Small intestine (tissue), 7 donors: Measurements from ENCODE around the gene NEDD8. TPM values are rescaled to one million over a fixed set of nuclear protein-coding genes. Genes with fewer than 3 reads are reported as not detected.

Source experiments
- DNase-seq, 2 donors: peaks; one replicate each; pipeline versions ENCODE4 v3.0.0 to v3.0.0-alpha.2; 2013
- FAIRE-seq: peaks from 2 replicates; lab custom pipeline; 2012; peaks lifted over from hg19 to GRCh38; lab: Jason Lieb, UNC
- H3K27ac ChIP-seq, 3 donors: one replicate each; pipeline ENCODE4 v1.5.1; 2013; ENCODE audit warnings: low read length in 2 of 3, mild to moderate bottlenecking in 2 of 3, control low read depth in 1 of 3, inconsistent platforms in 1 of 3, low read depth in 1 of 3, moderate library complexity in 1 of 3
- H3K27me3 ChIP-seq, 3 donors: one replicate each; pipeline ENCODE4 v1.6.1; 2013; ENCODE audit warnings: low read length in 3 of 3, inconsistent platforms in 1 of 3; ENCODE audit not compliant: control insufficient read depth in 3 of 3, insufficient read depth in 3 of 3
- H3K36me3 ChIP-seq, 3 donors: one replicate each; pipeline ENCODE4 v1.6.1; 2013; ENCODE audit warnings: low read length in 3 of 3, inconsistent platforms in 1 of 3, low read depth in 1 of 3, mild to moderate bottlenecking in 1 of 3, moderate library complexity in 1 of 3; ENCODE audit not compliant: control insufficient read depth in 3 of 3, insufficient read depth in 2 of 3
- H3K4me1 ChIP-seq, 3 donors: one replicate each; pipeline ENCODE4 v1.6.1; 2013; ENCODE audit warnings: low read length in 2 of 3, inconsistent platforms in 1 of 3, low read depth in 1 of 3, mild to moderate bottlenecking in 1 of 3, moderate library complexity in 1 of 3; ENCODE audit not compliant: control insufficient read depth in 3 of 3, insufficient read depth in 2 of 3
- H3K4me3 ChIP-seq, 3 donors: one replicate each; pipeline ENCODE4 v1.5.1; 2013; ENCODE audit warnings: low read length in 3 of 3, control low read depth in 1 of 3, inconsistent platforms in 1 of 3, low read depth in 1 of 3, mild to moderate bottlenecking in 1 of 3, moderate library complexity in 1 of 3
- H3K9me3 ChIP-seq, 2 donors: one replicate each; pipeline ENCODE4 v1.6.1; 2013; ENCODE audit warnings: low read depth in 1 of 2, low read length in 1 of 2; ENCODE audit not compliant: control insufficient read depth in 2 of 2, insufficient read depth in 1 of 2
- whole genome bisulfite sequencing, 3 donors: extraction: QIAGEN DNeasy Blood & Tissue Kit; methylation state at CpG; one replicate each; pipeline ENCODE4 v1.1.7; 2013; 5-methylcytosine and 5-hydroxymethylcytosine counted together
- polyA plus RNA-seq, 4 donors: library from polyadenylated mRNA; stranded (reverse) in 3 of 4; unstranded in 1 of 4; fragments of 200-250 nt in 3 of 4; fragments of 120-200 nt in 1 of 4; gene quantifications; one replicate each; pipeline versions ENCODE4 v1.2.1 to v1.2.3, GENCODE V29; 2013
- donor health status: healthy with polysubstance abuse.
- donor health status: control.
- donor health status: control.
- donor health status: Bipolar disorder and iron deficiency.
- donor health status: healthy.

The NEDD8 gene
- polyA plus RNA-seq, 4 donors, result 182 to 225 (median 205) TPM

DNA sequence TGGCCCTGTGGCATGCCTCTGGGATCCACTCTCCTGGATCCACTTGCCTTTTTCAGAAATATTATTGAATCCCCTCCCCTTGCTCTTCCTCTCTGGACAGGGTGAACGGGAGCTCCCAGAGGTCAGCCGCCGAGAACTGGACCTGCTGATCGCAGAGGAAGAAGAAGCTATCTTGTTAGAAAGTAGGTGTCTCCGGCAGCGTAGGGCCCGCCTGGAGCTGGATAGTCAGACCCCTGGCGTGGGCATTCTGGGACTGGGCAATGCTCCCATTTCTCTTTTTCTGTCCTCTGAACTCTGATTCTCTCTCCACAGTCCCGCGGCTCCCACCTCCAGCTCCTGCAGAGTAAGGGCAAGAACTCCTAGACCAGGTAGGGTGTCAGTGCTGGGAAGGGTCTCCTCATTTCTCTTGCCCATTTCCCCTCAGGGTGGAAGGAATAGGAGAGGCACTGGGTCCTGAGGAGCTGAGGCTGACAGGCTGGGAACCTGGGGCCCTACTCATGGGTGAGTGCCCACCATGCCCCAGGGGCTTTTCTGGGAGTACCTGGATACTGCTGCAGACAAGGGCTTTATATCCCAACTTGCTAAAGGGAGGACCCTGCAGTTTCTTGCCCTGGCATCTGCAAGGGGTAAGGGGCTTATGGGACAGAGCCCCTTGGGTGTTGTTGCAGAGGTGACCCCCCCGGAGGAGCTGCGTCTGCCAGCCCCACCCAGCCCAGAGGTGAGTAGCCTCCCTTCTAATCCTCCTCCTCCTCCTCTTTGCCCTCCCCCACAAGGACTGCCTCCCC is 54.9 kb downstream of the NEDD8 start:
- H3K36me3 ChIP-seq, result peaks cover 18 to 94% (median 20%) of the 10 kb centered on the region in 3 donors
- no peak for FAIRE-seq

DNA sequence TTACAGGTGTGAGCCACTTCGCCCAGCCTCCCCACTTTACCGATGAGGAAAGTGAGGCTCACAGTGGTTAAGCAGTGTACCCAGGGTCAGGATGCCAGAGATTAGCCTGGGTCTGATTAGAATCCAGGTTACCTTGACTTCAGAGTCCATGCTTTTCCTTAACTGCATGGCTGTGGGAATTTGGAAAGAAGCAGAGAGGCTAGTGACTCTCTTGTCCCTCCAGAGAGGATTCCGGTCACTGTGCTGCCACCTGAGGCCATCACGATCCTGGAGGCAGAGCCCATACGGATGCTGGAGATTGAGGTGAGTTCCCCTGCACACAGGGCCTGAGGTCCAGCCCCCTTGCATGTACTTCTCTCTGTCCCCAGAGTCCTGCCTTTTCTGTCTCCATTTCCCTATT is 55.6 kb downstream of the NEDD8 start:
- H3K36me3 ChIP-seq, result peaks cover 18 to 88% (median 20%) of the 10 kb centered on the region in 3 donors
- DNase-seq, result no peak
- H3K4me1 ChIP-seq, result peaks cover 0 to 68% (median 0%) of the 10 kb centered on the region in 3 donors
- FAIRE-seq, result no peak
- peak overlapping the region in 1 of 3 donors; percentile 35 for H3K27ac ChIP-seq
- H3K27me3 ChIP-seq, result no peaks in the 10 kb centered on the region
- no peak overlapping the region for H3K4me3 ChIP-seq
- 96 to 99% (median 96%) methylated on average over 5 of the region's 5 CpGs for WGBS, 3 donors
- no peaks in the 10 kb centered on the region for H3K9me3 ChIP-seq

More for the DNA sequence above, 54.9 kb downstream of the NEDD8 start:
- Histone ChIP-seq H3K27ac (peak overlapping the region in 1 of 3 donors; percentile 35), H3K4me1 (peaks cover 0 to 74% (median 0%) of the 10 kb centered on the region in 3 donors), H3K4me3 (no peak overlapping the region), H3K27me3 (no peaks in the 10 kb centered on the region), H3K9me3 (no peaks in the 10 kb centered on the region)
- 81 to 95% (median 92%) methylated on average over 12 of the region's 12 CpGs for WGBS, 3 donors
- no peak for DNase-seq

DNA sequence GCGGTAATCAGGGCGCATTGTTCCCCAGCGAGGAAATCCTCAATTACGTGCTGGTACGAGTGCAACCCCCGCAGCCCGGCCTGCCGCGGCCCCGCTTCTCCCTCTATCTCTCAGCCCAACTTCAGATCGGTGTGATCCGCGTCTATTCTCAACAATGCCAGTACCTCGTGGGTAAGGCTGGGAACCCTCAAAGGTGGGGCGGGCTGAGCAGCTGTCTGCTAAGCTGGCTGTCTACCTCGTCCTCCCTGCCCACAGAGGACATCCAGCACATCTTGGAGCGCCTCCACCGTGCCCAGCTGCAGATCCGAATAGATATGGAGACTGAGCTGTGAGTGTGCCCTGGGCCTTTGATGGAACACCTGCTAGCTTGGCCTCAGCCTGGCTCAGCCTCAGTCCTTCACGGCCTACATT is 59.3 kb downstream of the NEDD8 start:
- FAIRE-seq, result no peak
- Histone ChIP-seq H3K4me1 (peaks cover 0 to 41% (median 0%) of the 10 kb centered on the region in 3 donors), H3K4me3 (peak overlapping the region in 1 of 3 donors; percentile 71), H3K27me3 (no peaks in the 10 kb centered on the region), H3K9me3 (no peaks in the 10 kb centered on the region), H3K27ac (peak overlapping the region in 1 of 3 donors; percentile 78), H3K36me3 (peaks cover 11 to 60% (median 15%) of the 10 kb centered on the region in 3 donors)
- 65 to 78% (median 74%) methylated on average over 19 to 20 of the region's 20 CpGs for WGBS, 3 donors
- no peak for DNase-seq

DNA sequence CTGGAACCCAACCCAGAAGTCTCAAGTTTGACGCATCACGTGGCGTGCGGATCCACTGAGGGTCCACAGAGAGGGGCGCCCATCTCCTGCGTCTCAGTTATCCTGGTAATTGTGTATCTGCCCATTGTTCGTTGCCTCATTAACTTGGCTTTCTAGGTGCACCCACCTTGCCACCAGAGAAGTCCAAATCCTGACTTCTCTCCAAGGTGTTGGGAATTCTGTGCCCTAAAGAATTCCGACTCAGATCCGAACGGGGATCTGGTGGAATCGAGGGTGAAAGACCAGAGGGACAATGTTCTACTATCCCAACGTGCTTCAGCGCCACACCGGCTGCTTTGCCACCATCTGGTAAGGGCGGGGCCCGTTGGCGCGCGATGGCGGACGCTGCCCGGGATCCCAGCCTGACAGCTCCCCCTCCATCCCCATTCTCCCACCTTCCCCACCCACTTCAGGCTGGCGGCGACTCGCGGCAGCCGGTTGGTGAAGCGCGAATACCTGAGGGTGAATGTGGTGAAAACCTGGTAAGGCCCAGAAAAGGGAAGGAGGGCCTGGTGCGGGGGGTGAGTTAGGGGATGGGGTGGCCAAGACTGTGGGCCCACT is 59.8 kb downstream of the NEDD8 start:
- Histone ChIP-seq H3K9me3 (no peaks in the 10 kb centered on the region), H3K4me1 (peaks cover 0 to 36% (median 0%) of the 10 kb centered on the region in 3 donors), H3K36me3 (peaks cover 7 to 58% (median 10%) of the 10 kb centered on the region in 3 donors), H3K27ac (peak overlapping the region in 2 of 3 donors; percentile 67 to 78), H3K4me3 (peak overlapping the region in 2 of 3 donors; percentile 18 to 71), H3K27me3 (no peaks in the 10 kb centered on the region)
- no peak for FAIRE-seq
- peak in 1 of 2 donors; percentile 60 for DNase-seq
- WGBS, 3 donors, result 25 to 71% (median 68%) methylated on average over 28 to 30 of the region's 30 CpGs

DNA sequence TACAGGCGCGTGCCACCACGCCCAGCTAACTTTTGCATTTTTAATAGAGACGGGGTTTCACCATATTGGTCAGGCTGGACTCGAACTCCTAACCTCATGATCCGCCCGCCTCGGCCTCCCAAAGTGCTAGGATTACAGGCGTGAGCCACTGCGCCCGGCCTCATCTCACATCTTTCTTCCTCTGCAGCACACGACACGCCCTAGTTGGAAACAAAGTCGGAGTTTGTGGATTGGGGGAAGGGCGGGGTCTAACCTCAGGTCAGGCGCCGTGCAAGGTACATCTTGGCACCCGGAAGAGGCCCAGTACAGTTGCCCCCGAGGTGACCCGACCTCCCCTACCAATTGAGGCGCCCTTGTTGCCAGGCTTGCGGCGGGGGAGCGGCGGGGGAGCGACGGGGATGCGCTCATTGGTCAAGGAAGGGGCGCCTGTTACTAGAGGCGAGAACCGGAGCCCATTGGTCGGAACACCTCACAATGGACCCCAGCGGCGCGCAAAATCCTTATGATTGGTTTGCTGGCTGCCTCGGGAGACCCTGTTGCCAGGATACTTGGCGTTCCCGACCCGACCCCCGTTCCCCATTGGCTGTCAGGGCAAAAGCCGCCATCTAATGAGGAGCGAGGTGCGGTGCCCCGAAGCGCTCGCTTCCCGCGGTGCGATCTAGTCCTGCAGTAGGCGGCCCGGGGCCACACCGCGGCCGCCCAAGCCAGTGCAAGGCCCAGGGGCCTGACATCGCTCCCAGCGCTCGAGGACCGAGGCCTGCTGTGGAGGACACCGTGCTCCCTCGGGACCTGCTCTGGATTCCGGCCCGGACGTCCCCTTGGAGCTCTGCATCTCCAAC is 60.5 kb downstream of the NEDD8 start, which contains the start of gene REC8:
REC8 (plus strand) TSS at position 659 of the 839 bp plus-strand sequence. CDS start 473 bp downstream, outside the sequence.
- peaks cover 0 to 29% (median 0%) of the 10 kb centered on the region in 3 donors for H3K4me1 ChIP-seq
- peak within 1 kb of the TSS in 2 of 3 donors; percentile 18 to 71 for H3K4me3 ChIP-seq
- H3K36me3 ChIP-seq, result peaks cover 3 to 58% (median 6%) of the 10 kb centered on the region in 3 donors
- DNase-seq (peak; percentile 66 to 98), FAIRE-seq (no peak)
- H3K9me3 ChIP-seq, result no peaks in the 10 kb centered on the region
- 6 to 52% (median 34%) methylated on average over 62 to 63 of the region's 63 CpGs for WGBS, 3 donors
- no peaks in the 10 kb centered on the region for H3K27me3 ChIP-seq
- peak within 1 kb of the TSS in 2 of 3 donors; percentile 67 to 78 for H3K27ac ChIP-seq

DNA sequence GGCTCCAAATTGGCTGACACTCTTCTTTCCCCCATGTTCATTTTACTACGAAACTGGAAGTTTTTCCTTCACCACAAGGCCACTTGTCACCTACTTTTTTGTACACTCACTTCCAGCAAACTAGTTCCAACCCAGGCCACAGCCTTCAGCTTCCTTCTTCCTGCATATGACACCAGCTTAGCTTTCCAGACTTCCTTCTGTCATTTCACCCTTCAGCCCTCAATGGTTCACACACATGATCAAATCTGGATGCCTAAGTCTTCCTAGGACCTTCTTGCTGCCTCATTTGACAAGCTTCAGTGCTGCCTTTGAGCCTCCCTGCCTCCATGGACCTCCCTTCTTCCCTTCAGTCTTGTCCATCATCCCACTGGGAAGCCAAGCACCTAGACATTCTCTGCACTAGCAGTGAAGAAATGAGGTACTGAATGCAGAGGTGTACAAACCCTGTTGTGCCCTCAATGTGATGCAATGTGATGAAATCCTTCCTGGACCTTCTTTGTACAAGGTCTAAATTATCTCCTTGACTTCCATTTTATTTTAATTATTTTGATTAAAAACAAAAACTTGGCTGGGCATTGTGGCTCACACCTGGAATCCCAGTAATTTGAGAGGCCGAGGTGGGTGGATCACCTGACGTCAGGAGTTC is 64.6 kb downstream of the NEDD8 start:
- Histone ChIP-seq H3K36me3 (peaks cover 17 to 60% (median 23%) of the 10 kb centered on the region in 3 donors), H3K4me1 (peaks cover 0 to 10% (median 6%) of the 10 kb centered on the region in 3 donors), H3K4me3 (no peak overlapping the region), H3K27me3 (no peaks in the 10 kb centered on the region), H3K27ac (no peak overlapping the region), H3K9me3 (no peaks in the 10 kb centered on the region)
- WGBS, 3 donors, result 85 to 93% (median 86%) methylated on average over 3 of the region's 3 CpGs
- FAIRE-seq (no peak), DNase-seq (no peak)
